CD4-positive, alpha-beta memory T cell (primary cell): ENCODE measurements around the gene MYO6. TPM values are rescaled to one million over a fixed set of nuclear protein-coding genes. Genes with fewer than 3 reads are reported as not detected.

Experiments
- CTCF ChIA-PET: fragments of 350-600 bp; sonication (Branson Sonifier 250); formaldehyde crosslinking; loops from one replicate; lab custom pipeline; 2021; ENCODE audit warnings: inconsistent platforms; ENCODE audit not compliant: partially characterized antibody; lab: Charles Lee
- POLR2A ChIA-PET: fragments of 350-600 bp; sonication (Branson Sonifier 250); formaldehyde crosslinking; loops from one replicate; lab custom pipeline; 2021; ENCODE audit not compliant: partially characterized antibody; lab: Charles Lee
- DNase-seq, 5 donors: peaks; one replicate each; pipeline versions ENCODE4 v3.0.0 to v3.0.0-alpha.2; 2020 to 2022; ENCODE audit warnings: mixed read lengths in 1 of 5
- H3K27ac ChIP-seq: one replicate; pipeline ENCODE4 v1.7.0; 2013; ENCODE audit warnings: low read depth, low read length
- H3K27me3 ChIP-seq: 2 replicates; pipeline ENCODE4 v1.7.0; 2013; ENCODE audit warnings: mild to moderate bottlenecking, low read length, moderate library complexity; ENCODE audit not compliant: insufficient read depth
- H3K36me3 ChIP-seq: 2 replicates; pipeline ENCODE4 v1.7.0; 2013; ENCODE audit warnings: mild to moderate bottlenecking, low read length, moderate library complexity; ENCODE audit not compliant: insufficient read depth
- H3K4me1 ChIP-seq: 2 replicates; pipeline ENCODE4 v1.7.0; 2013; ENCODE audit warnings: mild to moderate bottlenecking, low read length, moderate library complexity; ENCODE audit not compliant: insufficient read depth
- H3K4me3 ChIP-seq, 2 donors: one replicate each; pipeline ENCODE4 v1.7.0; 2013; ENCODE audit warnings: low read length in 2 of 2, mild to moderate bottlenecking in 1 of 2
- H3K9me3 ChIP-seq, 2 donors: one replicate each; pipeline ENCODE4 v1.7.0; 2013; ENCODE audit warnings: low read length in 2 of 2, control low read depth in 1 of 2; ENCODE audit not compliant: control insufficient read depth in 1 of 2
- H3K27ac Mint-ChIP-seq, 7 donors: one replicate each; pipeline ENCODE4 v1.8.0; 2020 to 2021; ENCODE audit warnings: mixed read lengths in 7 of 7, mild to moderate bottlenecking in 6 of 7, inconsistent platforms in 3 of 7, moderate library complexity in 3 of 7
- H3K27me3 Mint-ChIP-seq, 2 donors: one replicate each; pipeline ENCODE4 v1.8.0; 2020 to 2021; ENCODE audit warnings: mixed read lengths in 2 of 2
- H3K36me3 Mint-ChIP-seq, 2 donors: one replicate each; pipeline ENCODE4 v1.8.0; 2020 to 2021; ENCODE audit warnings: mixed read lengths in 2 of 2, inconsistent platforms in 1 of 2, mild to moderate bottlenecking in 1 of 2
- H3K4me1 Mint-ChIP-seq, 4 donors: one replicate each; pipeline ENCODE4 v1.8.0; 2020 to 2021; ENCODE audit warnings: mixed read lengths in 4 of 4, mild to moderate bottlenecking in 1 of 4
- H3K4me3 Mint-ChIP-seq, 8 donors: one replicate each; pipeline ENCODE4 v1.8.0; 2020 to 2021; ENCODE audit warnings: mixed read lengths in 8 of 8, mild to moderate bottlenecking in 7 of 8, moderate library complexity in 6 of 8, inconsistent platforms in 3 of 8
- H3K9me3 Mint-ChIP-seq, 8 donors: one replicate each; pipeline ENCODE4 v1.8.0; 2020 to 2021; ENCODE audit warnings: mixed read lengths in 8 of 8, mild to moderate bottlenecking in 5 of 8, inconsistent platforms in 3 of 8, moderate library complexity in 1 of 8
- intact Hi-C: fragments of 100-400 bp; cut with micrococcal nuclease; formaldehyde crosslinking; loops from one replicate; pipeline ENCODE4 v1.15.1; 2023
- polyA plus RNA-seq, 2 donors: library from polyadenylated mRNA; unstranded; fragments of 300-500 nt; fragmentation: Illumina TruSeq; gene quantifications; one replicate each; pipeline ENCODE4 v1.2.3, GENCODE V29; 2021
- total RNA-seq, 2 experiments: library from RNA; stranded (reverse); gene quantifications; one replicate each; pipeline ENCODE4 v1.2.3, GENCODE V29; 2021

MYO6 gene
- total and polyA plus RNA-seq, 4 experiments from 2014 or later = 3.3 to 5.7 (median 4.3) TPM

GRCh38 chr6:75786152-75786551, 37.1 kb downstream of the MYO6 start:
- intact Hi-C loops = no loop called here

GRCh38 chr6:75788894-75789293, 39.9 kb downstream of the MYO6 start:
- DNase-seq = no peak
- H3K27ac Mint-ChIP-seq = no peak overlapping the region
- H3K36me3 Mint-ChIP-seq = no peaks in the 10 kb centered on the region
- Histone ChIP-seq H3K27ac (no peak overlapping the region), H3K4me1 (no peaks in the 10 kb centered on the region), H3K9me3 (no peaks in the 10 kb centered on the region), H3K36me3 (no peaks in the 10 kb centered on the region), H3K27me3 (no peaks in the 10 kb centered on the region), H3K4me3 (no peak overlapping the region)
- POLR2A ChIA-PET = no interaction called here
- peaks cover 0 to 2% of the 10 kb centered on the region in 2 donors for H3K27me3 Mint-ChIP-seq
- peaks cover 0 to 2% (median 0%) of the 10 kb centered on the region in 8 donors for H3K9me3 Mint-ChIP-seq
- H3K4me3 Mint-ChIP-seq = no peak overlapping the region
- CTCF ChIA-PET = no interaction called here
- intact Hi-C loops = no loop called here
- peaks cover 0 to 2% (median 0%) of the 10 kb centered on the region in 4 donors for H3K4me1 Mint-ChIP-seq

More at GRCh38 chr6:75786152-75786551, 37.1 kb downstream of the MYO6 start:
- ChIA-PET CTCF (no interaction called here), POLR2A (no interaction called here)
- H3K36me3 Mint-ChIP-seq = peaks cover 0 to 4% of the 10 kb centered on the region in 2 donors
- peaks cover 0 to 2% (median 0%) of the 10 kb centered on the region in 8 donors for H3K9me3 Mint-ChIP-seq
- DNase-seq = no peak
- H3K4me1 Mint-ChIP-seq = peaks cover 0 to 6% (median 0%) of the 10 kb centered on the region in 4 donors
- no peak overlapping the region for H3K27ac Mint-ChIP-seq
- H3K9me3 ChIP-seq = no peaks in the 10 kb centered on the region
- H3K36me3 ChIP-seq = no peaks in the 10 kb centered on the region
- no peak overlapping the region for H3K4me3 Mint-ChIP-seq
- no peak overlapping the region for H3K27ac ChIP-seq
- H3K4me3 ChIP-seq = no peak overlapping the region
- no peaks in the 10 kb centered on the region for H3K4me1 ChIP-seq
- peaks cover 2% of the 10 kb centered on the region in 2 donors for H3K27me3 Mint-ChIP-seq
- H3K27me3 ChIP-seq = no peaks in the 10 kb centered on the region

- no peak overlapping the region for H3K27ac Mint-ChIP-seq
- no peaks in the 10 kb centered on the region for H3K9me3 ChIP-seq
- H3K4me1 ChIP-seq = no peaks in the 10 kb centered on the region
- no peak overlapping the region for H3K4me3 ChIP-seq
- H3K27ac ChIP-seq = no peak overlapping the region
- H3K4me3 Mint-ChIP-seq = no peak overlapping the region
- H3K36me3 ChIP-seq = no peaks in the 10 kb centered on the region
- DNase-seq = no peak
- H3K36me3 Mint-ChIP-seq = no peaks in the 10 kb centered on the region
- CTCF ChIA-PET = no interaction called here
- H3K27me3 ChIP-seq = no peaks in the 10 kb centered on the region
- H3K9me3 Mint-ChIP-seq = peaks cover 0 to 2% (median 0%) of the 10 kb centered on the region in 8 donors
- intact Hi-C loops = no loop called here
- POLR2A ChIA-PET = no interaction called here
- no peaks in the 10 kb centered on the region for H3K4me1 Mint-ChIP-seq
- peaks cover 0 to 2% of the 10 kb centered on the region in 2 donors for H3K27me3 Mint-ChIP-seq
These were observed 42.8 kb downstream of the MYO6 start for GRCh38 chr6:75791881-75792280.

GRCh38 chr6:75794351-75794846, 45.4 kb downstream of the MYO6 start:
- Histone ChIP-seq H3K9me3 (no peaks in the 10 kb centered on the region), H3K4me1 (no peaks in the 10 kb centered on the region), H3K4me3 (no peak overlapping the region), H3K27me3 (no peaks in the 10 kb centered on the region), H3K36me3 (no peaks in the 10 kb centered on the region), H3K27ac (no peak overlapping the region)
- no peak for DNase-seq
- intact Hi-C loops = no loop called here
- Mint-ChIP-seq H3K27me3 (peaks cover 0 to 2% of the 10 kb centered on the region in 2 donors), H3K9me3 (no peaks in the 10 kb centered on the region), H3K4me3 (no peak overlapping the region), H3K4me1 (no peaks in the 10 kb centered on the region), H3K36me3 (no peaks in the 10 kb centered on the region), H3K27ac (no peak overlapping the region)
- POLR2A ChIA-PET = no interaction called here
- CTCF ChIA-PET = no interaction called here

- Histone ChIP-seq H3K27me3 (no peaks in the 10 kb centered on the region), H3K36me3 (no peaks in the 10 kb centered on the region), H3K27ac (no peak overlapping the region), H3K9me3 (no peaks in the 10 kb centered on the region), H3K4me3 (no peak overlapping the region), H3K4me1 (no peaks in the 10 kb centered on the region)
- H3K9me3 Mint-ChIP-seq = no peaks in the 10 kb centered on the region
- POLR2A ChIA-PET = no interaction called here
- H3K27ac Mint-ChIP-seq = no peak overlapping the region
- CTCF ChIA-PET = no interaction called here
- intact Hi-C loops = no loop called here
- no peaks in the 10 kb centered on the region for H3K36me3 Mint-ChIP-seq
- DNase-seq = no peak
- H3K4me3 Mint-ChIP-seq = no peak overlapping the region
- peaks cover 0 to 2% of the 10 kb centered on the region in 2 donors for H3K27me3 Mint-ChIP-seq
- H3K4me1 Mint-ChIP-seq = no peaks in the 10 kb centered on the region
These were observed 46.1 kb downstream of the MYO6 start for GRCh38 chr6:75794954-75795739.

GRCh38 chr6:75796723-75797122, 47.7 kb downstream of the MYO6 start:
- Histone ChIP-seq H3K4me1 (no peaks in the 10 kb centered on the region), H3K27me3 (no peaks in the 10 kb centered on the region), H3K4me3 (no peak overlapping the region), H3K36me3 (no peaks in the 10 kb centered on the region), H3K9me3 (no peaks in the 10 kb centered on the region), H3K27ac (no peak overlapping the region)
- Mint-ChIP-seq H3K4me3 (no peak overlapping the region), H3K27ac (no peak overlapping the region), H3K27me3 (peaks cover 0 to 2% of the 10 kb centered on the region in 2 donors), H3K36me3 (no peaks in the 10 kb centered on the region), H3K9me3 (no peaks in the 10 kb centered on the region), H3K4me1 (no peaks in the 10 kb centered on the region)
- POLR2A ChIA-PET = no interaction called here
- CTCF ChIA-PET = no interaction called here
- intact Hi-C loops = no loop called here
- no peak for DNase-seq

- H3K27me3 Mint-ChIP-seq = peaks cover 0 to 2% of the 10 kb centered on the region in 2 donors
- intact Hi-C loops = no loop called here
- no peaks in the 10 kb centered on the region for H3K36me3 Mint-ChIP-seq
- POLR2A ChIA-PET = no interaction called here
- no peaks in the 10 kb centered on the region for H3K4me1 ChIP-seq
- no peak for DNase-seq
- H3K27me3 ChIP-seq = no peaks in the 10 kb centered on the region
- no peaks in the 10 kb centered on the region for H3K4me1 Mint-ChIP-seq
- no peak overlapping the region for H3K27ac Mint-ChIP-seq
- CTCF ChIA-PET = no interaction called here
- H3K9me3 ChIP-seq = no peaks in the 10 kb centered on the region
- H3K9me3 Mint-ChIP-seq = no peaks in the 10 kb centered on the region
- H3K4me3 Mint-ChIP-seq = no peak overlapping the region
- no peak overlapping the region for H3K27ac ChIP-seq
- no peaks in the 10 kb centered on the region for H3K36me3 ChIP-seq
- no peak overlapping the region for H3K4me3 ChIP-seq
These were observed 51.1 kb downstream of the MYO6 start for GRCh38 chr6:75800133-75800532.
